WTC11 (cell line): ENCODE results near the gene UROC1. TPM values are rescaled to one million over a fixed set of nuclear protein-coding genes. Genes with fewer than 3 reads are reported as not detected.

ENCODE experiments used
- ATAC-seq: fragments of 200-7000 bp; cut with Tn5 transposase; 2 replicates; pipeline ENCODE4 v1.10.0; 2021; ENCODE audit warnings: mild to moderate bottlenecking, moderate library complexity
- CTCF ChIA-PET: fragments of 300-600 bp; sonication (Branson Sonifier 250); formaldehyde crosslinking; loops from one replicate; lab custom pipeline; 2021; ENCODE audit warnings: antibody characterized with exemption; lab: Charles Lee
- POLR2A ChIA-PET: fragments of 350-600 bp; sonication (Branson Sonifier 250); formaldehyde crosslinking; loops from one replicate; lab custom pipeline; 2021; ENCODE audit warnings: antibody characterized with exemption; lab: Charles Lee
- DNase-seq: peaks from one replicate; pipeline ENCODE4 v3.0.0; 2021; ENCODE audit warnings: low spot score
- H3K27ac Mint-ChIP-seq: 2 replicates; pipeline ENCODE4 v1.8.0; 2021; ENCODE audit warnings: mixed read lengths
- H3K27me3 Mint-ChIP-seq: 2 replicates; pipeline ENCODE4 v1.8.0; 2021; ENCODE audit warnings: low read depth, mild to moderate bottlenecking, moderate library complexity, mixed read lengths
- H3K36me3 Mint-ChIP-seq: 2 replicates; pipeline ENCODE4 v1.8.0; 2021; ENCODE audit warnings: mixed read lengths
- H3K4me1 Mint-ChIP-seq: 2 replicates; pipeline ENCODE4 v1.8.0; 2022; ENCODE audit warnings: mixed read lengths
- H3K4me3 Mint-ChIP-seq: 2 replicates; pipeline ENCODE4 v1.8.0; 2021; ENCODE audit warnings: mild to moderate bottlenecking, moderate library complexity, mixed read lengths
- H3K9me3 Mint-ChIP-seq: 2 replicates; pipeline ENCODE4 v1.8.0; 2021; ENCODE audit warnings: mixed read lengths
- GABPB1 ChIP-seq: sonication (generic); formaldehyde crosslinking; IDR thresholded peaks from 2 replicates; pipeline ENCODE4 v1.8.1; 2023; ENCODE audit warnings: mild to moderate bottlenecking, missing genetic modification reagents
- JUN ChIP-seq: sonication (generic); formaldehyde crosslinking; IDR thresholded peaks from 2 replicates; pipeline ENCODE4 v1.8.0; 2023; ENCODE audit warnings: mild to moderate bottlenecking, missing genetic modification reagents
- NFE2L1 ChIP-seq: sonication (generic); formaldehyde crosslinking; IDR thresholded peaks from 2 replicates; pipeline ENCODE4 v1.8.1; 2023; ENCODE audit warnings: missing genetic modification reagents
- NR3C1 ChIP-seq: sonication (generic); formaldehyde crosslinking; conservative IDR thresholded peaks from 2 replicates; pipeline ENCODE4 v1.8.1; 2023; ENCODE audit warnings: low read depth, mild to moderate bottlenecking, missing genetic modification reagents
- SMAD4 ChIP-seq: sonication (generic); formaldehyde crosslinking; IDR thresholded peaks from 2 replicates; pipeline ENCODE4 v1.8.0; 2022; ENCODE audit warnings: mild to moderate bottlenecking, missing genetic modification reagents
- ZNF263 ChIP-seq: sonication (generic); formaldehyde crosslinking; IDR thresholded peaks from 2 replicates; pipeline ENCODE4 v1.8.1; 2022; ENCODE audit warnings: low read depth, mild to moderate bottlenecking, moderate library complexity, missing genetic modification reagents
- total RNA-seq: library from RNA; stranded (reverse); gene quantifications from 3 replicates; pipeline ENCODE4 v1.2.3, GENCODE V29; 2021
- TF ChIP-seq, protein P1 (sequence below): sonication (generic); formaldehyde crosslinking; IDR thresholded peaks from 2 replicates; pipeline ENCODE4 v1.8.1; 2022; ENCODE audit warnings: mild to moderate bottlenecking, missing genetic modification reagents, moderate library complexity, borderline replicate concordance
- TF ChIP-seq, protein P2 (sequence below): sonication (generic); formaldehyde crosslinking; IDR thresholded peaks from 2 replicates; pipeline ENCODE4 v1.8.1; 2023; ENCODE audit warnings: mild to moderate bottlenecking, missing genetic modification reagents, borderline replicate concordance
- TF ChIP-seq, protein P3 (sequence below): fragments of 250-450 bp; sonication (Bioruptor Pico); IDR thresholded peaks from 2 replicates; pipeline ENCODE4 v1.8.0; 2021; ENCODE audit warnings: mild to moderate bottlenecking
- TF ChIP-seq, protein P4 (sequence below): fragments of 250-450 bp; sonication (Bioruptor Pico); IDR thresholded peaks from 2 replicates; pipeline ENCODE4 v1.9.0; 2021; ENCODE audit warnings: mild to moderate bottlenecking, borderline replicate concordance
- TF ChIP-seq, protein P5 (sequence below): fragments of 200-600 bp; IDR thresholded peaks from 2 replicates; pipeline ENCODE4 v1.8.0; 2022; ENCODE audit warnings: antibody characterized with exemption
- TF ChIP-seq, protein P6 (sequence below): sonication (generic); formaldehyde crosslinking; IDR thresholded peaks from 2 replicates; pipeline ENCODE4 v1.8.1; 2022; ENCODE audit warnings: mild to moderate bottlenecking, moderate library complexity, missing genetic modification reagents
- TF ChIP-seq, protein P7 (sequence below): sonication (generic); formaldehyde crosslinking; conservative IDR thresholded peaks from 2 replicates; pipeline ENCODE4 v1.8.1; 2023; ENCODE audit warnings: mild to moderate bottlenecking, low read depth, missing genetic modification reagents, moderate library complexity
- TF ChIP-seq, protein P8 (sequence below): sonication (generic); formaldehyde crosslinking; IDR thresholded peaks from 2 replicates; pipeline ENCODE4 v1.8.1; 2023; ENCODE audit warnings: mild to moderate bottlenecking, moderate library complexity, missing genetic modification reagents

UROC1 gene
- total RNA-seq, 1 experiment from 2014 or later = not detected

DNA sequence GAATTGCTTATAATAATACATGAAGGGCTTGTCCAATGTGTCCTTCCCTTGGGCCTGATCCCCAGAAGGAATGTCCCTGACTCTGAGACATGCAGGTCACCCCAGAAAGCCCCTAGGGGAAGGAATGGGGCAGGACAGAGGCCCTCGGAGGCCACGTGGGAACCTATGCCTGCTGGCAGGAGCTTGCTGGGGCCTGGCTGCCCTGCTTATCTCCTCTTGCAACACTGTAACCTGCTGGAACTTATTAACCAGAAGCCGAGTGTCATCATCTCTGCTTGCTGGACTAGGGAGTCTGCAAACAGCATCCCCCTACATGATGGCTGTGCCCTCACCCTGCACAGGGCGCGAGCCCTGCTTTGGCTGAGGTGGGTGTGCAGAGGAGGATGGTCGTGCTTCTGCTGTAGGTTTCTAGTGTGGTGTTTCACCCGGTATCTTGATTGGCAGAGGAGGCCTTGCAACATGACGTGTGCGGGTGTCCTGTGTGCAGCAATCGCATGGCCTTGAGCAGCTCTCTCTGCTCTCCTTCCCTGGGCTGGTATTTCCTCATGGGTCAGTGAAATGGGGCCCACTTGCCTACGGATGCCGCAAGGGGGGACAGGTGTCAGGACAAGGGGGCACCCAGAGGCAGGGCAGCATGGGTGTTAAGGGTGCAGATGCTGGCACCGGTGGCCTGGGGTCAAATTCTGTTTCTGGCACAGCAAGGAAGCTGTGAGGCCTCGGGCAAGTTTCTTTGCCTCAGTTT, 11.4 kb upstream of the UROC1 start:
- Mint-ChIP-seq H3K27ac (no peak overlapping the region), H3K36me3 (no peaks in the 10 kb centered on the region), H3K9me3 (no peaks in the 10 kb centered on the region), H3K27me3 (peaks cover 8% of the 10 kb centered on the region; the same call in 1 of the 2 replicates), H3K4me3 (no peak overlapping the region), H3K4me1 (peaks cover 14% of the 10 kb centered on the region; the same call in 1 of the 2 replicates)
- ChIA-PET CTCF (interaction anchor here (0.6 to 1.4 kb wide), 2 partner anchors 41 to 46 kb away, joined by 3 read pairs; no protein-coding TSS in a partner anchor), POLR2A (no interaction called here)
- no peak for DNase-seq
- TF ChIP-seq, protein P1, sequence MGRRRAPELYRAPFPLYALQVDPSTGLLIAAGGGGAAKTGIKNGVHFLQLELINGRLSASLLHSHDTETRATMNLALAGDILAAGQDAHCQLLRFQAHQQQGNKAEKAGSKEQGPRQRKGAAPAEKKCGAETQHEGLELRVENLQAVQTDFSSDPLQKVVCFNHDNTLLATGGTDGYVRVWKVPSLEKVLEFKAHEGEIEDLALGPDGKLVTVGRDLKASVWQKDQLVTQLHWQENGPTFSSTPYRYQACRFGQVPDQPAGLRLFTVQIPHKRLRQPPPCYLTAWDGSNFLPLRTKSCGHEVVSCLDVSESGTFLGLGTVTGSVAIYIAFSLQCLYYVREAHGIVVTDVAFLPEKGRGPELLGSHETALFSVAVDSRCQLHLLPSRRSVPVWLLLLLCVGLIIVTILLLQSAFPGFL (CRISPR knock-in tag) = no peak
- TF ChIP-seq, protein P2, sequence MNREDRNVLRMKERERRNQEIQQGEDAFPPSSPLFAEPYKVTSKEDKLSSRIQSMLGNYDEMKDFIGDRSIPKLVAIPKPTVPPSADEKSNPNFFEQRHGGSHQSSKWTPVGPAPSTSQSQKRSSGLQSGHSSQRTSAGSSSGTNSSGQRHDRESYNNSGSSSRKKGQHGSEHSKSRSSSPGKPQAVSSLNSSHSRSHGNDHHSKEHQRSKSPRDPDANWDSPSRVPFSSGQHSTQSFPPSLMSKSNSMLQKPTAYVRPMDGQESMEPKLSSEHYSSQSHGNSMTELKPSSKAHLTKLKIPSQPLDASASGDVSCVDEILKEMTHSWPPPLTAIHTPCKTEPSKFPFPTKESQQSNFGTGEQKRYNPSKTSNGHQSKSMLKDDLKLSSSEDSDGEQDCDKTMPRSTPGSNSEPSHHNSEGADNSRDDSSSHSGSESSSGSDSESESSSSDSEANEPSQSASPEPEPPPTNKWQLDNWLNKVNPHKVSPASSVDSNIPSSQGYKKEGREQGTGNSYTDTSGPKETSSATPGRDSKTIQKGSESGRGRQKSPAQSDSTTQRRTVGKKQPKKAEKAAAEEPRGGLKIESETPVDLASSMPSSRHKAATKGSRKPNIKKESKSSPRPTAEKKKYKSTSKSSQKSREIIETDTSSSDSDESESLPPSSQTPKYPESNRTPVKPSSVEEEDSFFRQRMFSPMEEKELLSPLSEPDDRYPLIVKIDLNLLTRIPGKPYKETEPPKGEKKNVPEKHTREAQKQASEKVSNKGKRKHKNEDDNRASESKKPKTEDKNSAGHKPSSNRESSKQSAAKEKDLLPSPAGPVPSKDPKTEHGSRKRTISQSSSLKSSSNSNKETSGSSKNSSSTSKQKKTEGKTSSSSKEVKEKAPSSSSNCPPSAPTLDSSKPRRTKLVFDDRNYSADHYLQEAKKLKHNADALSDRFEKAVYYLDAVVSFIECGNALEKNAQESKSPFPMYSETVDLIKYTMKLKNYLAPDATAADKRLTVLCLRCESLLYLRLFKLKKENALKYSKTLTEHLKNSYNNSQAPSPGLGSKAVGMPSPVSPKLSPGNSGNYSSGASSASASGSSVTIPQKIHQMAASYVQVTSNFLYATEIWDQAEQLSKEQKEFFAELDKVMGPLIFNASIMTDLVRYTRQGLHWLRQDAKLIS (CRISPR knock-in tag) = no peak
- no peak for TF ChIP-seq SMAD4 (CRISPR knock-in tag)
- peak; percentile 97 for TF ChIP-seq GABPB1
- TF ChIP-seq ZNF263 (CRISPR knock-in tag) = no peak
- no peak for TF ChIP-seq NR3C1 (CRISPR knock-in tag)
- TF ChIP-seq NFE2L1 (CRISPR knock-in tag) = no peak
- TF ChIP-seq, protein P3, sequence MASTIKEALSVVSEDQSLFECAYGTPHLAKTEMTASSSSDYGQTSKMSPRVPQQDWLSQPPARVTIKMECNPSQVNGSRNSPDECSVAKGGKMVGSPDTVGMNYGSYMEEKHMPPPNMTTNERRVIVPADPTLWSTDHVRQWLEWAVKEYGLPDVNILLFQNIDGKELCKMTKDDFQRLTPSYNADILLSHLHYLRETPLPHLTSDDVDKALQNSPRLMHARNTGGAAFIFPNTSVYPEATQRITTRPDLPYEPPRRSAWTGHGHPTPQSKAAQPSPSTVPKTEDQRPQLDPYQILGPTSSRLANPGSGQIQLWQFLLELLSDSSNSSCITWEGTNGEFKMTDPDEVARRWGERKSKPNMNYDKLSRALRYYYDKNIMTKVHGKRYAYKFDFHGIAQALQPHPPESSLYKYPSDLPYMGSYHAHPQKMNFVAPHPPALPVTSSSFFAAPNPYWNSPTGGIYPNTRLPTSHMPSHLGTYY (CRISPR knock-in tag) = no peak
- no peak for ATAC-seq

DNA sequence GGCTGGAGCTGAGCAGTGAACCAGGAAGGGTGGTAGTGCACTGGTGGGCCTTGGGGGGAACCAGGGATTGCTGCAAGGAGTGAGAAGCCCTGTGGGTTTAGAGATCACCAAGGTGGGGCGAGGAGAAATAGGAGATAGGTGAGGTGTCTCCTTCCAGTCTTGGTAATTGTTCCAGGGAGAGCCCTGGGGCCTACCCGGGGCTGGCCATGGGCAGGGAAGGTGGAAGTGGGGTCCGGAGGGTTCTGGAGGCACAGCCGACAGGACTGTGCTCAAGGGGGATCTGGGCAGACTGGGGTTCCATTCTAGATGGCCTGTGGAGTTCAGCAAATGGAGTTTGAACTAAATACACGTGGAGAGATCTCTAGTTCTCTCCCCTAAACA, 10.8 kb upstream of the UROC1 start:
- H3K27me3 Mint-ChIP-seq = peaks cover 13% of the 10 kb centered on the region
- no peak overlapping the region for H3K27ac Mint-ChIP-seq
- H3K9me3 Mint-ChIP-seq = no peaks in the 10 kb centered on the region
- no peak overlapping the region for H3K4me3 Mint-ChIP-seq
- DNase-seq (no peak), ATAC-seq (no peak)
- ChIA-PET CTCF (no interaction called here), POLR2A (no interaction called here)
- H3K4me1 Mint-ChIP-seq = peaks cover 14% of the 10 kb centered on the region; the same call in 1 of the 2 replicates
- no peaks in the 10 kb centered on the region for H3K36me3 Mint-ChIP-seq
- TF ChIP-seq, protein P4, sequence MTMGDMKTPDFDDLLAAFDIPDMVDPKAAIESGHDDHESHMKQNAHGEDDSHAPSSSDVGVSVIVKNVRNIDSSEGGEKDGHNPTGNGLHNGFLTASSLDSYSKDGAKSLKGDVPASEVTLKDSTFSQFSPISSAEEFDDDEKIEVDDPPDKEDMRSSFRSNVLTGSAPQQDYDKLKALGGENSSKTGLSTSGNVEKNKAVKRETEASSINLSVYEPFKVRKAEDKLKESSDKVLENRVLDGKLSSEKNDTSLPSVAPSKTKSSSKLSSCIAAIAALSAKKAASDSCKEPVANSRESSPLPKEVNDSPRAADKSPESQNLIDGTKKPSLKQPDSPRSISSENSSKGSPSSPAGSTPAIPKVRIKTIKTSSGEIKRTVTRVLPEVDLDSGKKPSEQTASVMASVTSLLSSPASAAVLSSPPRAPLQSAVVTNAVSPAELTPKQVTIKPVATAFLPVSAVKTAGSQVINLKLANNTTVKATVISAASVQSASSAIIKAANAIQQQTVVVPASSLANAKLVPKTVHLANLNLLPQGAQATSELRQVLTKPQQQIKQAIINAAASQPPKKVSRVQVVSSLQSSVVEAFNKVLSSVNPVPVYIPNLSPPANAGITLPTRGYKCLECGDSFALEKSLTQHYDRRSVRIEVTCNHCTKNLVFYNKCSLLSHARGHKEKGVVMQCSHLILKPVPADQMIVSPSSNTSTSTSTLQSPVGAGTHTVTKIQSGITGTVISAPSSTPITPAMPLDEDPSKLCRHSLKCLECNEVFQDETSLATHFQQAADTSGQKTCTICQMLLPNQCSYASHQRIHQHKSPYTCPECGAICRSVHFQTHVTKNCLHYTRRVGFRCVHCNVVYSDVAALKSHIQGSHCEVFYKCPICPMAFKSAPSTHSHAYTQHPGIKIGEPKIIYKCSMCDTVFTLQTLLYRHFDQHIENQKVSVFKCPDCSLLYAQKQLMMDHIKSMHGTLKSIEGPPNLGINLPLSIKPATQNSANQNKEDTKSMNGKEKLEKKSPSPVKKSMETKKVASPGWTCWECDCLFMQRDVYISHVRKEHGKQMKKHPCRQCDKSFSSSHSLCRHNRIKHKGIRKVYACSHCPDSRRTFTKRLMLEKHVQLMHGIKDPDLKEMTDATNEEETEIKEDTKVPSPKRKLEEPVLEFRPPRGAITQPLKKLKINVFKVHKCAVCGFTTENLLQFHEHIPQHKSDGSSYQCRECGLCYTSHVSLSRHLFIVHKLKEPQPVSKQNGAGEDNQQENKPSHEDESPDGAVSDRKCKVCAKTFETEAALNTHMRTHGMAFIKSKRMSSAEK = no peak
- TF ChIP-seq, protein P5, sequence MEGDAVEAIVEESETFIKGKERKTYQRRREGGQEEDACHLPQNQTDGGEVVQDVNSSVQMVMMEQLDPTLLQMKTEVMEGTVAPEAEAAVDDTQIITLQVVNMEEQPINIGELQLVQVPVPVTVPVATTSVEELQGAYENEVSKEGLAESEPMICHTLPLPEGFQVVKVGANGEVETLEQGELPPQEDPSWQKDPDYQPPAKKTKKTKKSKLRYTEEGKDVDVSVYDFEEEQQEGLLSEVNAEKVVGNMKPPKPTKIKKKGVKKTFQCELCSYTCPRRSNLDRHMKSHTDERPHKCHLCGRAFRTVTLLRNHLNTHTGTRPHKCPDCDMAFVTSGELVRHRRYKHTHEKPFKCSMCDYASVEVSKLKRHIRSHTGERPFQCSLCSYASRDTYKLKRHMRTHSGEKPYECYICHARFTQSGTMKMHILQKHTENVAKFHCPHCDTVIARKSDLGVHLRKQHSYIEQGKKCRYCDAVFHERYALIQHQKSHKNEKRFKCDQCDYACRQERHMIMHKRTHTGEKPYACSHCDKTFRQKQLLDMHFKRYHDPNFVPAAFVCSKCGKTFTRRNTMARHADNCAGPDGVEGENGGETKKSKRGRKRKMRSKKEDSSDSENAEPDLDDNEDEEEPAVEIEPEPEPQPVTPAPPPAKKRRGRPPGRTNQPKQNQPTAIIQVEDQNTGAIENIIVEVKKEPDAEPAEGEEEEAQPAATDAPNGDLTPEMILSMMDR = no peak
- TF ChIP-seq, protein P6, sequence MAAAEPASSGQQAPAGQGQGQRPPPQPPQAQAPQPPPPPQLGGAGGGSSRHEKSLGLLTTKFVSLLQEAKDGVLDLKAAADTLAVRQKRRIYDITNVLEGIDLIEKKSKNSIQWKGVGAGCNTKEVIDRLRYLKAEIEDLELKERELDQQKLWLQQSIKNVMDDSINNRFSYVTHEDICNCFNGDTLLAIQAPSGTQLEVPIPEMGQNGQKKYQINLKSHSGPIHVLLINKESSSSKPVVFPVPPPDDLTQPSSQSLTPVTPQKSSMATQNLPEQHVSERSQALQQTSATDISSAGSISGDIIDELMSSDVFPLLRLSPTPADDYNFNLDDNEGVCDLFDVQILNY = no peak
- no peak for TF ChIP-seq JUN
- TF ChIP-seq, protein P7, sequence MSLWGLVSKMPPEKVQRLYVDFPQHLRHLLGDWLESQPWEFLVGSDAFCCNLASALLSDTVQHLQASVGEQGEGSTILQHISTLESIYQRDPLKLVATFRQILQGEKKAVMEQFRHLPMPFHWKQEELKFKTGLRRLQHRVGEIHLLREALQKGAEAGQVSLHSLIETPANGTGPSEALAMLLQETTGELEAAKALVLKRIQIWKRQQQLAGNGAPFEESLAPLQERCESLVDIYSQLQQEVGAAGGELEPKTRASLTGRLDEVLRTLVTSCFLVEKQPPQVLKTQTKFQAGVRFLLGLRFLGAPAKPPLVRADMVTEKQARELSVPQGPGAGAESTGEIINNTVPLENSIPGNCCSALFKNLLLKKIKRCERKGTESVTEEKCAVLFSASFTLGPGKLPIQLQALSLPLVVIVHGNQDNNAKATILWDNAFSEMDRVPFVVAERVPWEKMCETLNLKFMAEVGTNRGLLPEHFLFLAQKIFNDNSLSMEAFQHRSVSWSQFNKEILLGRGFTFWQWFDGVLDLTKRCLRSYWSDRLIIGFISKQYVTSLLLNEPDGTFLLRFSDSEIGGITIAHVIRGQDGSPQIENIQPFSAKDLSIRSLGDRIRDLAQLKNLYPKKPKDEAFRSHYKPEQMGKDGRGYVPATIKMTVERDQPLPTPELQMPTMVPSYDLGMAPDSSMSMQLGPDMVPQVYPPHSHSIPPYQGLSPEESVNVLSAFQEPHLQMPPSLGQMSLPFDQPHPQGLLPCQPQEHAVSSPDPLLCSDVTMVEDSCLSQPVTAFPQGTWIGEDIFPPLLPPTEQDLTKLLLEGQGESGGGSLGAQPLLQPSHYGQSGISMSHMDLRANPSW = no peak
- TF ChIP-seq, protein P8, sequence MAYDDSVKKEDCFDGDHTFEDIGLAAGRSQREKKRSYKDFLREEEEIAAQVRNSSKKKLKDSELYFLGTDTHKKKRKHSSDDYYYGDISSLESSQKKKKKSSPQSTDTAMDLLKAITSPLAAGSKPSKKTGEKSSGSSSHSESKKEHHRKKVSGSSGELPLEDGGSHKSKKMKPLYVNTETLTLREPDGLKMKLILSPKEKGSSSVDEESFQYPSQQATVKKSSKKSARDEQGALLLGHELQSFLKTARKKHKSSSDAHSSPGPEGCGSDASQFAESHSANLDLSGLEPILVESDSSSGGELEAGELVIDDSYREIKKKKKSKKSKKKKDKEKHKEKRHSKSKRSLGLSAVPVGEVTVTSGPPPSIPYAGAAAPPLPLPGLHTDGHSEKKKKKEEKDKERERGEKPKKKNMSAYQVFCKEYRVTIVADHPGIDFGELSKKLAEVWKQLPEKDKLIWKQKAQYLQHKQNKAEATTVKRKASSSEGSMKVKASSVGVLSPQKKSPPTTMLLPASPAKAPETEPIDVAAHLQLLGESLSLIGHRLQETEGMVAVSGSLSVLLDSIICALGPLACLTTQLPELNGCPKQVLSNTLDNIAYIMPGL = no peak
